Lung (tissue), 12 donors: ENCODE measurements around the gene PXDN. TPM values are rescaled to one million over a fixed set of nuclear protein-coding genes. Genes with fewer than 3 reads are reported as not detected.
A peak's percentile ranks its signal among the peaks of the same experiment; 100 is the strongest.

Experiments used
- ATAC-seq: fragments of 200-7000 bp; cut with Tn5 transposase; one replicate; pipeline ENCODE4 v1.9.1; 2020; ENCODE audit warnings: moderate number of reproducible peaks; ENCODE audit not compliant: insufficient read depth, low FRiP score
- DNase-seq, 3 donors: peaks; one replicate each; pipeline ENCODE4 v3.0.0-alpha.2; 2013 to 2017
- H3K27ac ChIP-seq, 2 donors: one replicate each; pipeline ENCODE4 v1.5.1; 2013; ENCODE audit warnings: mild to moderate bottlenecking in 2 of 2, moderate library complexity in 2 of 2, control low read depth in 1 of 2, inconsistent platforms in 1 of 2, low read depth in 1 of 2, low read length in 1 of 2
- H3K27me3 ChIP-seq, 3 donors: one replicate each; pipeline ENCODE4 v1.5.1; 2013; ENCODE audit warnings: low read length in 2 of 3; ENCODE audit not compliant: control insufficient read depth in 3 of 3, insufficient read depth in 3 of 3
- H3K36me3 ChIP-seq, 4 donors: one replicate each; pipeline ENCODE4 v1.5.1; 2013; ENCODE audit warnings: low read length in 4 of 4, mild to moderate bottlenecking in 1 of 4, moderate library complexity in 1 of 4; ENCODE audit not compliant: control insufficient read depth in 4 of 4, insufficient read depth in 4 of 4
- H3K4me1 ChIP-seq, 5 donors: one replicate each; pipeline ENCODE4 v1.5.1; 2013; ENCODE audit warnings: low read length in 5 of 5, mild to moderate bottlenecking in 2 of 5, moderate library complexity in 1 of 5; ENCODE audit not compliant: control insufficient read depth in 5 of 5, insufficient read depth in 5 of 5
- H3K4me3 ChIP-seq: one replicate; pipeline ENCODE4 v1.5.1; 2013; ENCODE audit warnings: mild to moderate bottlenecking, control low read depth, moderate library complexity
- H3K9ac ChIP-seq, 2 donors: one replicate each; pipeline ENCODE4 v1.5.1; 2013; ENCODE audit warnings: low read length in 2 of 2, control low read depth in 1 of 2; ENCODE audit not compliant: insufficient read depth in 1 of 2
- H3K9me3 ChIP-seq, 4 donors: one replicate each; pipeline ENCODE4 v1.5.1; 2013; ENCODE audit warnings: low read length in 3 of 4, mild to moderate bottlenecking in 1 of 4, moderate library complexity in 1 of 4; ENCODE audit not compliant: control insufficient read depth in 4 of 4, insufficient read depth in 3 of 4
- CTCF ChIP-seq: IDR thresholded peaks from 2 replicates; pipeline ENCODE4 v1.5.1; 2012; ENCODE audit warnings: mild to moderate bottlenecking; ENCODE audit errors: control extremely low read depth, extremely low read depth
- WGBS, 2 donors: extraction: QIAGEN DNeasy Blood & Tissue Kit; methylation state at CpG; one replicate each; pipeline ENCODE4 v1.1.7; 2013; 5-methylcytosine and 5-hydroxymethylcytosine counted together
- polyA plus RNA-seq, 2 donors: library from polyadenylated mRNA; stranded (reverse); fragments of 200-250 nt; gene quantifications; one replicate each; pipeline ENCODE4 v1.2.1, GENCODE V29; 2013
- total RNA-seq, 2 donors: library from RNA; depleted of rRNA in 1 of 2; stranded (reverse); fragments of >200 nt in 1 of 2; gene quantifications; one replicate each; pipeline ENCODE4 v1.2.1, GENCODE V29; 2014 to 2021
- donor health status: control.
- donor health status: control.
- donor health status: Bipolar disorder and iron deficiency.
- donor health status: healthy.
- donor health status: DM: yes; HTN: yes; CAD: no.

The PXDN gene
- total and polyA plus RNA-seq, 4 donors = 10.6 to 198 (median 45.1) TPM

- peaks cover 0 to 30% (median 11%) of the 10 kb centered on the region in 5 donors for H3K4me1 ChIP-seq
- H3K9ac ChIP-seq = no peak overlapping the region
- peaks cover 0 to 6% (median 0%) of the 10 kb centered on the region in 4 donors for H3K9me3 ChIP-seq
- H3K27ac ChIP-seq = peak overlapping the region; percentile 17 to 20
- ATAC-seq = no peak
- no peak for TF ChIP-seq CTCF
- H3K36me3 ChIP-seq = peaks cover 0 to 7% (median 2%) of the 10 kb centered on the region in 4 donors
- peak in 1 of 3 donors; percentile 9 for DNase-seq
- H3K27me3 ChIP-seq = no peaks in the 10 kb centered on the region
- H3K4me3 ChIP-seq = no peak overlapping the region
- WGBS, 2 donors = 74 to 83% methylated on average over 19 of the region's 19 CpGs
Measured at GRCh38 chr2:1738646-1739302, 5.5 kb downstream of the PXDN start.

- DNase-seq (no peak), ATAC-seq (no peak)
- peaks cover 0 to 7% (median 2%) of the 10 kb centered on the region in 4 donors for H3K36me3 ChIP-seq
- no peak overlapping the region for H3K9ac ChIP-seq
- H3K4me3 ChIP-seq = no peak overlapping the region
- peaks cover 0 to 6% (median 0%) of the 10 kb centered on the region in 4 donors for H3K9me3 ChIP-seq
- H3K27me3 ChIP-seq = no peaks in the 10 kb centered on the region
- H3K27ac ChIP-seq = no peak overlapping the region
- TF ChIP-seq CTCF = no peak
- WGBS, 2 donors = 81 to 82% methylated on average over 7 of the region's 7 CpGs
- peaks cover 0 to 30% (median 11%) of the 10 kb centered on the region in 5 donors for H3K4me1 ChIP-seq
Measured at GRCh38 chr2:1738163-1738562, 6.2 kb downstream of the PXDN start.

- no peak overlapping the region for H3K9ac ChIP-seq
- peak overlapping the region in 1 of 2 donors; percentile 52 for H3K27ac ChIP-seq
- H3K36me3 ChIP-seq = peaks cover 0 to 7% (median 2%) of the 10 kb centered on the region in 4 donors
- DNase-seq (peak in 1 of 3 donors; percentile 4), ATAC-seq (no peak)
- H3K9me3 ChIP-seq = peaks cover 0 to 6% (median 0%) of the 10 kb centered on the region in 4 donors
- WGBS, 2 donors = 76 to 85% methylated on average over 17 of the region's 17 CpGs
- H3K4me3 ChIP-seq = no peak overlapping the region
- no peaks in the 10 kb centered on the region for H3K27me3 ChIP-seq
- peaks cover 0 to 31% (median 13%) of the 10 kb centered on the region in 5 donors for H3K4me1 ChIP-seq
- TF ChIP-seq CTCF = no peak
Measured at GRCh38 chr2:1736997-1737480, 7.3 kb downstream of the PXDN start.
